Measurements from ENCODE around the gene KMT5C.

KMT5C gene

DNA sequence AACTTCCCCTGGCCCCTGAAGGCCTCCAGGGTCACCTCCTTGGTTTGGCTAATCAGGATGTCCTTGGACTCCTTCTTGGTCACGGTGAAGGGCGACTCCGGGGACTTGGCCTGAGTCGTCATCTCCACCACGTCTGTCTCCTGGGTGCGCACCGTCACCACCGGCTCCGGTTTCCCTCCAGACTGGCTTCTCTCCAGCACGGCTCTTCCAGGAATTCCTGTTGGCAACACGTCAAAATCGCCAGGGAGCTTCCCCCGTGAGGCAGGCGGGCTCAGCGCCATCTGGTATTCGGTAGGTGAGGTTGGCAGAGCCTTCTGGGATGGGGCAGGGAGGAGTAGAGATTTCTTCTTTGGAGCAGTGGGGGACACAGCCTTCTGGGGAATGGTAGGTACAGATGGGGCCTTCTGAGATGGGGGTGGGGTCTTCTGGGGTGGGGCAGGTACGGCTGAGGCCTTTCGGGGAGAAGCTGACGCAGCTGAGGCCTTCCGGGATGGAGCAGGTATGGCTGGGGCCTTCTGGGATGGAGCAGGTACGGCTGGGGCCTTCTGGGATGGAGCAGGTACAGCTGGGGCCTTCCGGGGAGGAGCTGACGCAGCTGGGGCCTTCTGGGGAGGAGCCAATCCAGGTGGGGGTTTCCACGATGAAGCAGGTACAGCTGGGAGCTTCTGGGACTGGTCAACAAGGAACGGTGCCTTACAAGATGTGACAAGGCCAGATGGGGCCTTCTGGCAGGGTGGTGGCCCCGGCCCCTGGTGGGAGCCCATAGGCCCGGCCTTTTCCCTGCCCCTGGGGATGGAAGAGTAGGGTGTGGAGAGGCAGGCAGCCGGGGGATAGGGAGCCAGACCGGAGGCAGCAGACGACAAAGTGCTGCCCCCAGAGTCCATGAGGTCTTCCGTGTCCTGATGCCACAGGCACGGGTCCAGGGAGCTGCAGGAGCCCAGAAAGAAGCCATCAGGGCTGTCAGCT lies 19.6 kb downstream of the KMT5C start:
- no peak for DNase-seq (ENCODE audit: low read depth)
- TF ChIP-seq, protein P1, sequence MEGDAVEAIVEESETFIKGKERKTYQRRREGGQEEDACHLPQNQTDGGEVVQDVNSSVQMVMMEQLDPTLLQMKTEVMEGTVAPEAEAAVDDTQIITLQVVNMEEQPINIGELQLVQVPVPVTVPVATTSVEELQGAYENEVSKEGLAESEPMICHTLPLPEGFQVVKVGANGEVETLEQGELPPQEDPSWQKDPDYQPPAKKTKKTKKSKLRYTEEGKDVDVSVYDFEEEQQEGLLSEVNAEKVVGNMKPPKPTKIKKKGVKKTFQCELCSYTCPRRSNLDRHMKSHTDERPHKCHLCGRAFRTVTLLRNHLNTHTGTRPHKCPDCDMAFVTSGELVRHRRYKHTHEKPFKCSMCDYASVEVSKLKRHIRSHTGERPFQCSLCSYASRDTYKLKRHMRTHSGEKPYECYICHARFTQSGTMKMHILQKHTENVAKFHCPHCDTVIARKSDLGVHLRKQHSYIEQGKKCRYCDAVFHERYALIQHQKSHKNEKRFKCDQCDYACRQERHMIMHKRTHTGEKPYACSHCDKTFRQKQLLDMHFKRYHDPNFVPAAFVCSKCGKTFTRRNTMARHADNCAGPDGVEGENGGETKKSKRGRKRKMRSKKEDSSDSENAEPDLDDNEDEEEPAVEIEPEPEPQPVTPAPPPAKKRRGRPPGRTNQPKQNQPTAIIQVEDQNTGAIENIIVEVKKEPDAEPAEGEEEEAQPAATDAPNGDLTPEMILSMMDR (conservative IDR thresholded peaks at IDR 0.05; ENCODE audit: control insufficient read depth, insufficient read depth, low read depth, low read length): no peak
- H3K4me3 ChIP-seq (ENCODE audit: control insufficient read depth, low read depth, low read length): no peak overlapping the region

DNA sequence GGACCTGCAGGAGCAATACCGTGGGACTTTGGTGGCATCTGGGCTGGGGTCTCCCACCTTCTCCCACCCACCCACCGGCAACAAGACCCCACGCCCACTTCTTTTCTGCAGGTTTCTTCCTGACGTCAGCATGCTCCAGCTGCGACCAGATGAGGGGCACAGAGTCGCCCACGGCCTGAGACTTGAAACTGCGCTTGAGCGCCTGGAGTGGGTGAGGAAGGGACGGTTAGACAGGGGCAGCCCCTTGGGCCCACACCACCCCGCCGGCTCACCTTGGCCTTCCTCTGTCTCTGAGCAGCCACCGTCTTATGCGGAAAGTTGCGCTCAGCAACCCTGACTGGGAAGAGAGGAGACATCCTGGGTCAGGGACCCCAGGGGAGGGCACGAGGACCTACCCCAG lies 21.2 kb downstream of the KMT5C start:
- H3K4me3 ChIP-seq (ENCODE audit: control insufficient read depth, low read depth, low read length): no peak overlapping the region
- DNase-seq (ENCODE audit: low read depth): no peak
- TF ChIP-seq, protein P1 (conservative IDR thresholded peaks at IDR 0.05; ENCODE audit: control insufficient read depth, insufficient read depth, low read depth, low read length): no peak

DNA sequence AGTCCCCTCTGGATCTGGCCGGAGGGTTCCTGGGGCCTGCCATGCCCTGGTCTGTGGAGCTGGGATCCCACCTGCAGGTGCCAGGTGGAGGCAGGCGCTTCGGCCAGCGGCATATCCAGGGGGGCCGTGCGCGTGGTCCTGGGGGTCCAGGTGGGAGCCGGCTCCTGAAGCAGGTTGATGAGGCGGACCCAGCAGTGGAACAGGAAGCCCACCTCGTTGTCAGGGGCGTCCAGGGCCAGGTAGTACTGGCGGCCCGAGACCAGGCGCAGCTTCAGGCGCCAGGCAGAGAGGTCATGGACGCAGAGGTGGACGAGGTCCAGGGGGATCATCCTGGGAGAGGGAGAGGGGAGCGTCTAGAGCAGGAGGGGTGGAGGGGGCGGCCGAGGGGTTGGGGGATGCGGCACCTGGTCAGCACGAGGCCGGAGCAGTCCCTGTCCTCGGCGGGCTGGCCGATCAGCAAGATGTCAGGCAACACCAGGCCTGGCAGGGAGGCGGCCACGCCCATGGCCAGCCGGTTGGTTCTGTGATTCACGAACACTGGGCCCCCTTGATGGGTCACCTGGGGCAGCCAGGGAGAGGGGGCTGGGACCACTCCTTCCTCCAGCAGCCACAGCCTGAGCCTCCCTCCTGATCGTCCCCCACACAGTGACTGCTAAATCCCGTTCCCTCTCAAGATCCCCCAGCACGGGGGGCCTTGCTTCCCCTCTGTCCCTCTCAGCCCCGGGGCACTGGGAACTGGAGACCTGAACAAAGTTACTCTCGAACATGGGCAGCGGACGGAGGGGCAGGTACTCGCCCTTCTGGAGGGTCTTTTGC lies 22.7 kb downstream of the KMT5C start:
- TF ChIP-seq, protein P1 (conservative IDR thresholded peaks at IDR 0.05; ENCODE audit: control insufficient read depth, insufficient read depth, low read depth, low read length): no peak
- no peak for DNase-seq (ENCODE audit: low read depth)
- no peak overlapping the region for H3K4me3 ChIP-seq (ENCODE audit: control insufficient read depth, low read depth, low read length)

DNA sequence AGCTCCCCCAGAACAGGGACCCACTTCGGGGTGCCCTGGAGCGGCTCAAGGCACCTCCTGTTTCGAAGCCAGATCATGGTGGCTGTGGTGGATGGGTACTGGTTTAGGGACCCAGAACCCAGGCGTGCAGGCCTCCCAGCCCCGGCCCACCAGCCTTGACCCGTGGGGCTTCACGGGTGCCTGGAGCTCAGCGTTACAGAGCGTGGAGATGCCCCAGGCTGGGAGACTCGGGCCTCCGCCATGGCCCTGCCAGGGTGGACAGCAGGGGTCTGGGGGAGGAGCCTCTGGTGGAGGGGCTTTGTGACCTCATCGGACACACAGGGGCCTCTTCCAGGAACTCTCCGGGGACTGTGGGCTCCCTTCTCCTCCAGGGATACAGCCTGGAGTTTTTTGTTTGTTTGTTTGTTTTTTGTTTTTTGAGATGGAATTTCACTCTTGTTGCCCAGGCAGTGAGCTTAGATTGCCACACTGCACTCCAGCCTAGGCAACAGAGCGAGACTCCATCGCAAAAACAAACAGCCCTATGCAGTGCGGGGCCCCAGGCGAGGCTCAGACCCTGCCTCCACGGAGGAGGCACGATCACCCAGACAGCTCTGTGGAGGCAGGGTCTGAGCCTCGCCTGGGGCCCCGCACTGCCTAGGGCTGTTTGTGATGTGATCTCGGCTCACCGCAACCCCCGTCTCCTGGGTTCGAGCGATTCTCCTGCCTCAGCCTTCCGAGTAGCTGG lies 23.5 kb downstream of the KMT5C start, which contains the start of gene GARIN5B:
GARIN5B (minus strand) TSS at position 271 of the 727 bp plus-strand sequence; CDS start at position 77, 194 bp downstream.
- H3K4me3 ChIP-seq (ENCODE audit: control insufficient read depth, low read depth, low read length): no peak within 1 kb of the TSS
- no peak for DNase-seq (ENCODE audit: low read depth)
- TF ChIP-seq, protein P1 (conservative IDR thresholded peaks at IDR 0.05; ENCODE audit: control insufficient read depth, insufficient read depth, low read depth, low read length): no peak

DNA sequence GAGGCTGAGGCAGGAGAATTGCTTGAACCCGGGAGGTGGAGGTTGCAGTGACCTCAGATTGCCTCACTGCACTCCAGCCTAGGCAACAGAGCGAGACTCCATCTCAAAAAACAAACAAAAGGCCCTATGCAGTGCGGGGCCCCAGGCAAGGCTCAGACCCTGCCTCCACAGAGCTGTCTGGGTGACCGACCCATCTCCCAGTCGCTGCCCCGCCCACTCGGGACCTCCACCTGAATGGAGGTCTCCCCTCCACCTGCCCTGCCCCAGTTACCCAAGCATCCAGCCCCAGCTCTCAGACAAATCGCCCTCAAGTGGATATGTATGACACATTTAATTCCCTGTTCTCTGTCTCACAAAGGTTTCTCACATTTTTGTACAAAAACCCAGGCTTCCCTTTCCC lies 25.6 kb downstream of the KMT5C start:
- no peak for DNase-seq (ENCODE audit: low read depth)
- no peak overlapping the region for H3K4me3 ChIP-seq (ENCODE audit: control insufficient read depth, low read depth, low read length)
- TF ChIP-seq, protein P1 (conservative IDR thresholded peaks at IDR 0.05; ENCODE audit: control insufficient read depth, insufficient read depth, low read depth, low read length): no peak

DNA sequence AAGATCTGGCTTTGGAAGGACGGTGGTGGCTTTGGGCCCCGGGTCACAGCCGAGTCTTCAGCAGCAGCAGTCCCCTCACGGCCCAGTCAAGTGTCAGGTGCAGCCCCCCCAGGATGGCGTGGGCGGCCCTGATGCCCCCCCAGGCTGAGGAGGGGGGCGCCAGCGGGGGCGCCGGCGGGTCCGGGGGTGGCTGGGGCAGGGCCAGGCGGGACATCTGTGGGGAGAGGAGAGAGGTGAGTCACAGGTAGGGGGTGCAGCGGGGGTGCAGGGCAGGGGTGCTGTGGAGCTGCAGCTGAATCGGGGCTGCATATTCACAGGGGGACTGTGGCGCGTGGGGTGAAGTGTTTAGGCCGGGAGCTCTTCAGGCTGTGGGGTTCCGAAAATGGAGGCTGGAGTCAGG lies 26.3 kb downstream of the KMT5C start:
- no peak for DNase-seq (ENCODE audit: low read depth)
- TF ChIP-seq, protein P1 (conservative IDR thresholded peaks at IDR 0.05; ENCODE audit: control insufficient read depth, insufficient read depth, low read depth, low read length): no peak
- H3K4me3 ChIP-seq (ENCODE audit: control insufficient read depth, low read depth, low read length): no peak overlapping the region

All from fibroblast of mammary gland (primary cell).